H1 (cell line): ENCODE results near the gene CHMP4A. TPM values are rescaled to one million over a fixed set of nuclear protein-coding genes. Genes with fewer than 3 reads are reported as not detected.
A peak's percentile ranks its signal among the peaks of the same experiment; 100 is the strongest.

Experiments used
- CTCF ChIA-PET: fragments of 300-600 bp; sonication (Branson Sonifier 250); formaldehyde crosslinking; loops from one replicate; lab custom pipeline; 2021; ENCODE audit not compliant: partially characterized antibody; lab: Charles Lee
- POLR2A ChIA-PET: fragments of 300-600 bp; sonication (Branson Sonifier 250); formaldehyde crosslinking; loops from one replicate; lab custom pipeline; 2021; ENCODE audit warnings: inconsistent platforms; ENCODE audit not compliant: partially characterized antibody; lab: Charles Lee
- DNase-seq, 2 experiments: peaks; one replicate each; pipeline versions ENCODE4 v3.0.0 to v3.0.0-alpha.2; 2010 to 2022; ENCODE audit warnings: low spot score in 2 of 2, low read depth in 1 of 2, mixed read lengths in 1 of 2
- FAIRE-seq: peaks from 2 replicates; lab custom pipeline; 2011; peaks lifted over from hg19 to GRCh38; lab: Jason Lieb, UNC
- H2AFZ ChIP-seq: 2 replicates; pipeline ENCODE4 v1.8.1; 2012; ENCODE audit warnings: low read length, inconsistent platforms
- H2AK5ac ChIP-seq: 2 replicates; pipeline ENCODE4 v1.6.1; 2013; ENCODE audit warnings: low read depth, low read length
- H2BK120ac ChIP-seq: replicated peaks from 2 replicates; pipeline ENCODE3; 2013; ENCODE audit warnings: low read depth, low read length, inconsistent platforms
- H2BK12ac ChIP-seq: 2 replicates; pipeline ENCODE4 v1.6.1; 2013; ENCODE audit warnings: low read depth, low read length
- H2BK15ac ChIP-seq: 2 replicates; pipeline ENCODE4 v1.6.1; 2013; ENCODE audit warnings: low read length
- H2BK20ac ChIP-seq: 2 replicates; pipeline ENCODE4 v1.6.1; 2013; ENCODE audit warnings: low read length
- H2BK5ac ChIP-seq: 2 replicates; pipeline ENCODE4 v1.6.1; 2013; ENCODE audit warnings: low read depth, low read length
- H3K14ac ChIP-seq: 2 replicates; pipeline ENCODE4 v1.6.1; 2013; ENCODE audit warnings: inconsistent platforms; ENCODE audit not compliant: insufficient read length
- H3K18ac ChIP-seq: 2 replicates; pipeline ENCODE4 v1.6.1; 2013; ENCODE audit warnings: low read length; ENCODE audit errors: extremely low read depth
- H3K23ac ChIP-seq: 2 replicates; pipeline ENCODE4 v1.6.1; 2013; ENCODE audit warnings: inconsistent platforms; ENCODE audit not compliant: insufficient read length
- H3K23me2 ChIP-seq: 2 replicates; pipeline ENCODE4 v1.6.1; 2013; ENCODE audit warnings: low read depth, low read length
- H3K27ac ChIP-seq: 2 replicates; pipeline ENCODE4 v1.6.1; 2011; ENCODE audit warnings: low read depth, low read length, inconsistent platforms
- H3K27me3 ChIP-seq, 4 experiments: replicated peaks in 1 of 4; 1 replicate in 1 of 4; 2 replicates in 3 of 4; pipeline versions ENCODE4 v1.6.1 to v1.8.1; 2011 to 2013; ENCODE audit warnings: low read length in 3 of 4, mild to moderate bottlenecking in 3 of 4, inconsistent platforms in 2 of 4, mixed read lengths in 2 of 4, moderate library complexity in 1 of 4; ENCODE audit not compliant: control insufficient read depth in 3 of 4, insufficient read depth in 3 of 4; ENCODE audit errors: extremely low read depth in 1 of 4
- H3K36me3 ChIP-seq, 4 experiments: 2 replicates each; pipeline versions ENCODE4 v1.6.1 to v1.8.1; 2011 to 2013; ENCODE audit warnings: mild to moderate bottlenecking in 4 of 4, low read length in 3 of 4, moderate library complexity in 2 of 4, control low read depth in 1 of 4, inconsistent platforms in 1 of 4; ENCODE audit not compliant: insufficient read depth in 4 of 4, control insufficient read depth in 2 of 4
- H3K4ac ChIP-seq: replicated peaks from 2 replicates; pipeline ENCODE3; 2013; ENCODE audit warnings: low read length, low read depth, mixed read lengths, inconsistent platforms; ENCODE audit not compliant: insufficient read length
- H3K4me1 ChIP-seq, 4 experiments: replicated peaks in 1 of 4; 1 replicate in 1 of 4; 2 replicates in 3 of 4; pipeline versions ENCODE4 v1.6.1 to v1.8.1; 2011 to 2013; ENCODE audit warnings: low read length in 3 of 4, inconsistent platforms in 2 of 4, mixed read lengths in 1 of 4; ENCODE audit not compliant: insufficient read depth in 4 of 4, control insufficient read depth in 3 of 4
- H3K4me2 ChIP-seq, 2 experiments: 2 replicates each; pipeline versions ENCODE4 v1.6.1 to v1.8.1; 2011 to 2013; ENCODE audit warnings: low read depth in 2 of 2, low read length in 2 of 2, control low read depth in 1 of 2, inconsistent platforms in 1 of 2, mild to moderate bottlenecking in 1 of 2; ENCODE audit not compliant: insufficient read depth in 1 of 2
- H3K4me3 ChIP-seq, 4 experiments: fragments of 200-600, 300-600 bp in 1 of 4; sonication (generic), shearing (Covaris generic), sonication (Bioruptor Twin) in 1 of 4; 2 replicates each; pipeline versions ENCODE4 v1.5.1 to v1.8.1; 2011 to 2016; ENCODE audit warnings: low read length in 4 of 4, low read depth in 3 of 4, control low read depth in 2 of 4, inconsistent platforms in 2 of 4, mild to moderate bottlenecking in 2 of 4, mixed read lengths in 1 of 4, moderate library complexity in 1 of 4; ENCODE audit not compliant: insufficient read depth in 2 of 4; ENCODE audit errors: extremely low read depth in 1 of 4
- H3K56ac ChIP-seq: replicated peaks from 2 replicates; pipeline ENCODE3; 2013; ENCODE audit warnings: low read depth, mild to moderate bottlenecking, mixed read lengths, low read length, inconsistent platforms; ENCODE audit not compliant: insufficient read length
- H3K79me1 ChIP-seq: 2 replicates; pipeline ENCODE4 v1.6.1; 2013; ENCODE audit warnings: low read depth, low read length, control low read depth
- H3K79me2 ChIP-seq, 2 experiments: 2 replicates each; pipeline versions ENCODE4 v1.6.1 to v1.8.1; 2012 to 2013; ENCODE audit warnings: low read length in 2 of 2, mild to moderate bottlenecking in 2 of 2, inconsistent platforms in 1 of 2; ENCODE audit not compliant: insufficient read depth in 2 of 2, control insufficient read depth in 1 of 2
- H3K9ac ChIP-seq, 4 experiments: replicated peaks in 1 of 4; 1 replicate in 1 of 4; 2 replicates in 3 of 4; pipeline versions ENCODE4 v1.6.1 to v1.8.1; 2011 to 2013; ENCODE audit warnings: low read depth in 3 of 4, low read length in 3 of 4, control low read depth in 2 of 4, mild to moderate bottlenecking in 2 of 4, moderate library complexity in 2 of 4, inconsistent platforms in 1 of 4; ENCODE audit errors: extremely low read depth in 1 of 4
- H3K9me3 ChIP-seq, 2 experiments: 2 replicates each; pipeline versions ENCODE4 v1.6.1 to v1.8.1; 2012 to 2013; ENCODE audit warnings: mild to moderate bottlenecking in 2 of 2, moderate library complexity in 2 of 2, control low read depth in 1 of 2, inconsistent platforms in 1 of 2, low read depth in 1 of 2, low read length in 1 of 2, mixed read lengths in 1 of 2; ENCODE audit not compliant: insufficient read depth in 2 of 2
- H4K20me1 ChIP-seq, 2 experiments: replicated peaks in 1 of 2; 2 replicates each; pipeline versions ENCODE3 to v1.8.1; 2011 to 2013; ENCODE audit warnings: inconsistent platforms in 2 of 2, low read length in 2 of 2, mild to moderate bottlenecking in 1 of 2; ENCODE audit not compliant: insufficient read depth in 2 of 2, control insufficient read depth in 1 of 2
- H4K5ac ChIP-seq: 2 replicates; pipeline ENCODE4 v1.6.1; 2013; ENCODE audit warnings: low read length, low read depth, mixed read lengths, inconsistent platforms; ENCODE audit not compliant: insufficient read length
- H4K8ac ChIP-seq: 2 replicates; pipeline ENCODE4 v1.8.0; 2013; ENCODE audit warnings: mild to moderate bottlenecking, moderate library complexity, low read length, inconsistent platforms; ENCODE audit not compliant: insufficient read depth; ENCODE audit errors: extremely low read depth
- H4K91ac ChIP-seq: replicated peaks from 2 replicates; pipeline ENCODE3; 2013; ENCODE audit warnings: low read length, mixed read lengths, inconsistent platforms; ENCODE audit not compliant: insufficient read length
- CREB1 ChIP-seq: IDR thresholded peaks from 2 replicates; pipeline ENCODE4 v1.6.1; 2012; ENCODE audit warnings: inconsistent platforms
- FOSL1 ChIP-seq: IDR thresholded peaks from 2 replicates; pipeline ENCODE4 v1.6.1; 2011; ENCODE audit warnings: mild to moderate bottlenecking, low read depth, low read length, moderate library complexity; ENCODE audit not compliant: insufficient read depth
- HDAC2 ChIP-seq, 2 experiments: fragments of 300-600 bp in 1 of 2; sonication (generic) in 1 of 2; IDR thresholded peaks; 2 replicates each; pipeline ENCODE4 v1.6.1; 2011 to 2012; ENCODE audit warnings: low read depth in 2 of 2, low read length in 2 of 2, mild to moderate bottlenecking in 2 of 2, moderate library complexity in 2 of 2, borderline replicate concordance in 1 of 2, inconsistent platforms in 1 of 2
- KDM1A ChIP-seq: fragments of 200-600, 300-600 bp; sonication (generic); IDR thresholded peaks from 2 replicates; pipeline ENCODE4 v1.7.1; 2016; ENCODE audit warnings: mild to moderate bottlenecking, low read length, borderline replicate concordance
- KDM5A ChIP-seq: fragments of 200-600 bp; IDR thresholded peaks from 2 replicates; pipeline ENCODE4 v1.7.1; 2012; ENCODE audit warnings: mild to moderate bottlenecking, low read length, inconsistent platforms, mixed read lengths
- RFX5 ChIP-seq: IDR thresholded peaks from 2 replicates; pipeline ENCODE4 v1.6.1; 2011; ENCODE audit warnings: low read depth, low read length, improper control_type of control experiment, borderline replicate concordance
- WGBS, 2 experiments: shearing (Covaris generic) in 1 of 2; methylation state at CpG; one replicate each; pipeline versions ENCODE4 v1.1.6 to v1.1.7; 2013 to 2015; ENCODE audit warnings: low lambda C conversion rate in 2 of 2, mixed read lengths in 2 of 2, inconsistent platforms in 1 of 2, low coverage in 1 of 2, missing lambda C conversion rate in 1 of 2; ENCODE audit not compliant: insufficient replicate concordance in 2 of 2, insufficient coverage in 1 of 2, insufficient read length in 1 of 2; ENCODE audit errors: extremely low coverage in 1 of 2, missing lambda C conversion rate in 1 of 2; 5-methylcytosine and 5-hydroxymethylcytosine counted together
- polyA plus RNA-seq, 7 experiments: library from polyadenylated mRNA; depleted of rRNA in 3 of 7; stranded (reverse) in 5 of 7; unstranded in 2 of 7; fragments of >200 nt in 5 of 7; fragments of 200-250 nt in 2 of 7; gene quantifications; 1 replicate in 5 of 7; 2 replicates in 1 of 7; 4 replicates in 1 of 7; pipeline versions ENCODE4 v1.2.1 to v1.2.3, GENCODE V29; 2011 to 2013; ENCODE audit warnings: missing spikeins in 2 of 7, mixed read lengths in 2 of 7
- total RNA-seq: library from RNA; stranded (reverse); fragmentation: NEBNext Ultra II Directional; extraction: Animal tissue kit (Norgen Biotek cat#: 25700); gene quantifications from 2 replicates; pipeline ENCODE4 v1.2.1, GENCODE V29; 2021

Gene CHMP4A
- total and polyA plus RNA-seq, 2 of the 8 experiments (the other 6 are each of a cell fraction or from before 2014, with no cell fraction given) = 32.9 to 37.6 TPM

GRCh38 chr14:24233538-24233866 lies 20.2 kb upstream of the CHMP4A start:
- Histone ChIP-seq H2AK5ac (no peak overlapping the region), H4K5ac (no peak overlapping the region), H3K79me2 (peaks cover 3 to 37% of the 10 kb centered on the region in 2 experiments; a peak in 2 of 4 replicates), H3K23me2 (peaks cover 11% of the 10 kb centered on the region), H2BK5ac (peak overlapping the region; percentile 96; the same call in 1 of the 2 replicates), H3K9me3 (no peaks in the 10 kb centered on the region), H3K23ac (no peak overlapping the region), H3K36me3 (peaks cover 8 to 34% (median 27%) of the 10 kb centered on the region in 4 experiments), H4K8ac (no peak overlapping the region), H3K4me1 (peaks cover 2 to 14% (median 4%) of the 10 kb centered on the region in 4 experiments; a peak in 5 of 7 replicates), H3K18ac (no peak overlapping the region), H3K79me1 (no peaks in the 10 kb centered on the region; the same call in 1 of the 2 replicates), H2BK20ac (no peak overlapping the region), H3K14ac (no peak overlapping the region), H3K9ac (peak overlapping the region in 2 of 4 experiments; percentile 78 to 89; a peak in 3 of 7 replicates), H2AFZ (no peak overlapping the region), H3K27ac (no peak overlapping the region), H3K56ac (no peak overlapping the region), H3K4ac (no peak overlapping the region), H3K4me2 (peak overlapping the region; percentile 86 to 92), H3K27me3 (no peaks in the 10 kb centered on the region; a peak in 1 of 7 replicates), H2BK15ac (no peak overlapping the region), H2BK12ac (no peak overlapping the region), H3K4me3 (peak overlapping the region; percentile 81 to 97 (median 88)), H4K20me1 (peaks cover 0 to 7% of the 10 kb centered on the region in 2 experiments), H2BK120ac (no peak overlapping the region), H4K91ac (no peak overlapping the region)
- WGBS, 2 experiments = 75% methylated on average over 2 of the region's 2 CpGs; no CpG with 5 or more reads in 1 of the 2 experiments
- ChIA-PET CTCF (interaction anchor here (0.9 to 1.8 kb wide), 6 partner anchors 9 to 280 kb away, joined by 3 to 7 read pairs (median 4); partner anchors contain the start of genes DHRS4, RABGGTA and TINF2), POLR2A (interaction anchor here (0.7 to 2.3 kb wide), 10 partner anchors 9 to 92 kb away, joined by 3 to 12 read pairs (median 5); partner anchors contain the start of genes CHMP4A, DHRS1, EMC9 and MDP1)
- no peak for DNase-seq
- TF ChIP-seq KDM1A (no peak), CREB1 (no peak), KDM5A (no peak), FOSL1 (no peak), HDAC2 (IDR thresholded peaks at IDR 0.05; ENCODE audit: borderline replicate concordance in 1 of 2, low read depth in 2 of 2, low read length in 2 of 2) (no peak), RFX5 (no peak)
- no peak for FAIRE-seq
